HCT116 (cell line): ENCODE data around the gene PROB1. TPM values are rescaled to one million over a fixed set of nuclear protein-coding genes. Genes with fewer than 3 reads are reported as not detected.
A peak's percentile ranks its signal among the peaks of the same experiment; 100 is the strongest.

Source experiments
- ATAC-seq: fragments of 200-7000 bp; cut with Tn5 transposase; 2 replicates; pipeline ENCODE4 v1.9.1; 2020; ENCODE audit warnings: mild to moderate bottlenecking, moderate library complexity
- BruUV-seq: library from RNA; stranded (reverse); fragments of 400-500 nt; replicated peaks from 2 replicates; lab custom pipeline; 2021; lab: Mats Ljungman, UMichigan
- CTCF ChIA-PET: fragments of 300-600 bp; sonication (Branson Sonifier 250); formaldehyde crosslinking; loops from one replicate; lab custom pipeline; 2021; ENCODE audit warnings: antibody characterized with exemption; lab: Charles Lee
- POLR2A ChIA-PET: fragments of 300-600, 350-600 bp; sonication (Branson Sonifier 250); formaldehyde crosslinking; loops from one replicate; lab custom pipeline; 2021; ENCODE audit warnings: antibody characterized with exemption; lab: Charles Lee
- RAD21 ChIA-PET, 2 experiments: fragments of 300-600 bp; sonication (Branson Sonifier 250); formaldehyde crosslinking; loops; one replicate each; lab custom pipeline; 2023; ENCODE audit warnings: low total read pairs in 2 of 2; ENCODE audit not compliant: uncharacterized antibody in 2 of 2, unreplicated experiment in 2 of 2, low non-redundant PET in 1 of 2; lab: Charles Lee
- DNase-seq: peaks from one replicate; pipeline ENCODE4 v3.0.0-alpha.2; 2010; ENCODE audit warnings: low read depth, low spot score
- H2AFZ ChIP-seq: fragments of 200-600 bp; shearing (Covaris generic), sonication (generic); 2 replicates; pipeline ENCODE4 v1.6.1; 2017; ENCODE audit warnings: low read depth, mixed run types, mixed read lengths, antibody characterized with exemption, low read length; ENCODE audit not compliant: poor library complexity, severe bottlenecking
- H3K27ac ChIP-seq: 2 replicates; pipeline ENCODE4 v1.5.1; 2012; ENCODE audit warnings: low read depth, low read length
- H3K27me3 ChIP-seq: fragments of 200-600 bp; sonication (generic); 2 replicates; pipeline ENCODE4 v1.6.1; 2016; ENCODE audit warnings: mixed run types, low read length, mixed read lengths; ENCODE audit not compliant: insufficient read depth
- H3K36me3 ChIP-seq, 2 experiments: fragments of 200-500 bp in 1 of 2; fragments of 200-600 bp in 1 of 2; sonication (Bioruptor generic) in 1 of 2; sonication (generic) in 1 of 2; 2 replicates each; pipeline versions ENCODE4 v1.5.1 to v1.6.1; 2014 to 2016; ENCODE audit warnings: low read length in 2 of 2, inconsistent platforms in 1 of 2, mixed read lengths in 1 of 2, mixed run types in 1 of 2; ENCODE audit not compliant: insufficient read depth in 2 of 2, control insufficient read depth in 1 of 2
- H3K4me1 ChIP-seq, 2 experiments: fragments of 200-600 bp in 1 of 2; sonication (generic) in 1 of 2; 2 replicates each; pipeline versions ENCODE4 v1.5.1 to v1.6.1; 2012 to 2017; ENCODE audit warnings: low read length in 2 of 2, inconsistent platforms in 1 of 2, mild to moderate bottlenecking in 1 of 2, mixed read lengths in 1 of 2, mixed run types in 1 of 2, moderate library complexity in 1 of 2; ENCODE audit not compliant: insufficient read depth in 2 of 2, control insufficient read depth in 1 of 2
- H3K4me2 ChIP-seq: fragments of 200-600 bp; sonication (generic); 2 replicates; pipeline ENCODE4 v1.6.1; 2017; ENCODE audit warnings: mixed run types, low read length, mixed read lengths
- H3K4me3 ChIP-seq, 2 experiments: fragments of 200-600 bp in 1 of 2; sonication (generic) in 1 of 2; replicated peaks in 1 of 2; 2 replicates each; pipeline ENCODE4 v1.5.1; 2011 to 2016; ENCODE audit warnings: low read length in 2 of 2, control low read depth in 1 of 2, low read depth in 1 of 2, mild to moderate bottlenecking in 1 of 2, mixed read lengths in 1 of 2, mixed run types in 1 of 2
- H3K79me2 ChIP-seq: fragments of 200-600 bp; sonication (generic); 2 replicates; pipeline ENCODE4 v1.6.1; 2017; ENCODE audit warnings: mild to moderate bottlenecking, mixed run types, low read length, moderate library complexity, mixed read lengths; ENCODE audit not compliant: insufficient read depth
- H3K9ac ChIP-seq: fragments of 200-600 bp; sonication (generic); 2 replicates; pipeline ENCODE4 v1.6.1; 2016; ENCODE audit warnings: low read length, mixed read lengths
- H3K9me2 ChIP-seq: fragments of 200-600 bp; sonication (generic), shearing (Covaris generic); 2 replicates; pipeline ENCODE4 v1.6.1; 2017; ENCODE audit warnings: mixed run types, mild to moderate bottlenecking, moderate library complexity; ENCODE audit not compliant: insufficient read depth
- H3K9me3 ChIP-seq, 2 experiments: fragments of 200-500 bp in 1 of 2; fragments of 200-600 bp in 1 of 2; sonication (Bioruptor generic) in 1 of 2; sonication (generic) in 1 of 2; 2 replicates each; pipeline ENCODE4 v1.6.1; 2014 to 2017; ENCODE audit warnings: low read length in 2 of 2, mixed read lengths in 2 of 2, inconsistent platforms in 1 of 2, low read depth in 1 of 2, mild to moderate bottlenecking in 1 of 2, mixed run types in 1 of 2, moderate library complexity in 1 of 2; ENCODE audit not compliant: control insufficient read depth in 1 of 2, insufficient read depth in 1 of 2
- H4K20me1 ChIP-seq: fragments of 200-600 bp; sonication (generic), shearing (Covaris generic); 2 replicates; pipeline ENCODE4 v1.6.1; 2017; ENCODE audit warnings: mixed run types, mild to moderate bottlenecking, moderate library complexity; ENCODE audit not compliant: insufficient read depth
- CEBPB ChIP-seq: IDR thresholded peaks from 2 replicates; pipeline ENCODE4 v1.6.1; 2012; ENCODE audit warnings: low read depth
- ELF1 ChIP-seq: IDR thresholded peaks from 2 replicates; pipeline ENCODE4 v1.6.1; 2012; ENCODE audit warnings: low read depth, borderline replicate concordance
- ZFX ChIP-seq: fragments of 450-650 bp; IDR thresholded peaks from 2 replicates; pipeline ENCODE4 v1.6.1; 2017
- intact Hi-C: fragments of 100-400 bp; cut with micrococcal nuclease; formaldehyde crosslinking; loops from 2 replicates; pipeline ENCODE4 v1.10.0; 2022
- total RNA-seq: library from RNA; stranded (reverse); gene quantifications from one replicate; pipeline ENCODE4 v1.2.1, GENCODE V29; 2021; ENCODE audit not compliant: unreplicated experiment
- TF ChIP-seq, protein P1 (sequence below): IDR thresholded peaks from 2 replicates; pipeline ENCODE4 v1.6.1; 2012; ENCODE audit warnings: low read depth
- TF ChIP-seq, protein P2 (sequence below), 3 experiments: fragments of 200-600 bp in 1 of 3; sonication (generic) in 1 of 3; IDR thresholded peaks in 2 of 3; conservative IDR thresholded peaks in 1 of 3; 2 replicates each; pipeline ENCODE4 v1.5.1; 2012 to 2017; ENCODE audit warnings: low read depth in 2 of 3, low read length in 2 of 3, antibody characterized with exemption in 1 of 3, borderline replicate concordance in 1 of 3, control low read depth in 1 of 3, mild to moderate bottlenecking in 1 of 3, mixed read lengths in 1 of 3, mixed run types in 1 of 3, moderate library complexity in 1 of 3; ENCODE audit not compliant: insufficient read depth in 1 of 3

The PROB1 gene
- total RNA-seq, 1 experiment from 2014 or later: 1.7 TPM

DNA sequence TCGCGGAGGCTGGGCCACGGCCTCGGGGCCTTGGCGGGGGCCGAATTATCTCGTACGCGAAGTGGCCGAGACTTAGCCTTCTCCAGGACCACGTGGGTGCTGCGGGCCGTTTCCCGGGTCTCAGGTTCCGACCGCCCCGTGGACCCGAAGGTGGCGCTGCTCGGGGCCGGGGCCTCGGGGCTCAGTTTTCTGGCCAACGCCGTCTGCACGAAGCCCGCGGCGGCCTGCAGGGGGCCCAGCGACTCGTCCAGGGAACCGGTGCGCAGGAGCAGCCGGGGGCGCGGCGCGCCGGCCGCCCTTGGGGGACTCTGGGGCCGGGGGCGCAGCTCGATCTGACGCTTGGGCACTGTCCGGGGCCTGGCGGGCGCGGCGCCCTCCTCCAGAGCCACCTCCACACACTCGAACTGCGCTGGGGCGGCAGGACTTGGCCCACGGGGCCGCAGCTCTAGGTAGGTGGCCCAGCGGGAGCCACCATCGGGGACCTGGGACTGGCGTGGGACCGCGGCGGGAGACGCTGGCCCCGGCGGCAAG is 716 bp downstream of the PROB1 start:
- Histone ChIP-seq H3K27me3 (no peaks in the 10 kb centered on the region), H3K36me3 (no peaks in the 10 kb centered on the region), H3K9ac (no peak overlapping the region), H3K4me2 (0 out of 2 replicates have a peak overlapping the region, but pooled peaks have one; percentile 87), H3K79me2 (peaks cover 8% of the 10 kb centered on the region; the same call in 1 of the 2 replicates), H3K9me2 (no peaks in the 10 kb centered on the region), H4K20me1 (no peaks in the 10 kb centered on the region), H3K9me3 (no peaks in the 10 kb centered on the region), H3K4me3 (no peak overlapping the region), H3K4me1 (peaks cover 15 to 52% of the 10 kb centered on the region in 2 experiments), H2AFZ (no peak overlapping the region), H3K27ac (peak overlapping the region; percentile 82; the same call in 1 of the 2 replicates)
- DNase-seq (no peak), ATAC-seq (no peak)
- CTCF ChIA-PET: no interaction called here
- TF ChIP-seq CEBPB: no peak
- TF ChIP-seq, protein P1, sequence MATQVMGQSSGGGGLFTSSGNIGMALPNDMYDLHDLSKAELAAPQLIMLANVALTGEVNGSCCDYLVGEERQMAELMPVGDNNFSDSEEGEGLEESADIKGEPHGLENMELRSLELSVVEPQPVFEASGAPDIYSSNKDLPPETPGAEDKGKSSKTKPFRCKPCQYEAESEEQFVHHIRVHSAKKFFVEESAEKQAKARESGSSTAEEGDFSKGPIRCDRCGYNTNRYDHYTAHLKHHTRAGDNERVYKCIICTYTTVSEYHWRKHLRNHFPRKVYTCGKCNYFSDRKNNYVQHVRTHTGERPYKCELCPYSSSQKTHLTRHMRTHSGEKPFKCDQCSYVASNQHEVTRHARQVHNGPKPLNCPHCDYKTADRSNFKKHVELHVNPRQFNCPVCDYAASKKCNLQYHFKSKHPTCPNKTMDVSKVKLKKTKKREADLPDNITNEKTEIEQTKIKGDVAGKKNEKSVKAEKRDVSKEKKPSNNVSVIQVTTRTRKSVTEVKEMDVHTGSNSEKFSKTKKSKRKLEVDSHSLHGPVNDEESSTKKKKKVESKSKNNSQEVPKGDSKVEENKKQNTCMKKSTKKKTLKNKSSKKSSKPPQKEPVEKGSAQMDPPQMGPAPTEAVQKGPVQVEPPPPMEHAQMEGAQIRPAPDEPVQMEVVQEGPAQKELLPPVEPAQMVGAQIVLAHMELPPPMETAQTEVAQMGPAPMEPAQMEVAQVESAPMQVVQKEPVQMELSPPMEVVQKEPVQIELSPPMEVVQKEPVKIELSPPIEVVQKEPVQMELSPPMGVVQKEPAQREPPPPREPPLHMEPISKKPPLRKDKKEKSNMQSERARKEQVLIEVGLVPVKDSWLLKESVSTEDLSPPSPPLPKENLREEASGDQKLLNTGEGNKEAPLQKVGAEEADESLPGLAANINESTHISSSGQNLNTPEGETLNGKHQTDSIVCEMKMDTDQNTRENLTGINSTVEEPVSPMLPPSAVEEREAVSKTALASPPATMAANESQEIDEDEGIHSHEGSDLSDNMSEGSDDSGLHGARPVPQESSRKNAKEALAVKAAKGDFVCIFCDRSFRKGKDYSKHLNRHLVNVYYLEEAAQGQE: no peak
- no peak for TF ChIP-seq ELF1
- BruUV-seq: no TSS peak
- POLR2A ChIA-PET: no interaction called here
- intact Hi-C loops: loop anchor here (5.0 kb wide), 1 partner anchor 817 kb away; the partner anchor contains the start of gene HSPA9
- RAD21 ChIA-PET: no interaction called here

GRCh38 chr5:139393497-139394122 is 1.3 kb downstream of the PROB1 start:
- peak overlapping the region; percentile 89 for H3K9ac ChIP-seq
- H3K9me3 ChIP-seq: no peaks in the 10 kb centered on the region
- H3K4me3 ChIP-seq: peak overlapping the region; percentile 65 to 79
- peaks cover 15 to 52% of the 10 kb centered on the region in 2 experiments for H3K4me1 ChIP-seq
- ChIA-PET CTCF (interaction anchor here (0.8 to 3.2 kb wide), 2 partner anchors 9 to 10 kb away, joined by 4 to 10 read pairs; partner anchors contain the start of gene SPATA24), POLR2A (no interaction called here), RAD21 (no interaction called here)
- H3K9me2 ChIP-seq: no peaks in the 10 kb centered on the region
- no TSS peak for BruUV-seq
- H3K27ac ChIP-seq: peak overlapping the region; percentile 82
- DNase-seq (no peak), ATAC-seq (no peak)
- peaks cover 8% of the 10 kb centered on the region; the same call in 1 of the 2 replicates for H3K79me2 ChIP-seq
- intact Hi-C loops: loop anchor here (2.0 to 5.0 kb wide), 3 partner anchors 101 to 816 kb away; partner anchors contain the start of genes HSPA9 and MATR3
- H3K4me2 ChIP-seq: peak overlapping the region; percentile 87
- H4K20me1 ChIP-seq: no peaks in the 10 kb centered on the region
- no peak overlapping the region for H2AFZ ChIP-seq
- H3K36me3 ChIP-seq: no peaks in the 10 kb centered on the region
- no peaks in the 10 kb centered on the region for H3K27me3 ChIP-seq
- TF ChIP-seq, protein P2, sequence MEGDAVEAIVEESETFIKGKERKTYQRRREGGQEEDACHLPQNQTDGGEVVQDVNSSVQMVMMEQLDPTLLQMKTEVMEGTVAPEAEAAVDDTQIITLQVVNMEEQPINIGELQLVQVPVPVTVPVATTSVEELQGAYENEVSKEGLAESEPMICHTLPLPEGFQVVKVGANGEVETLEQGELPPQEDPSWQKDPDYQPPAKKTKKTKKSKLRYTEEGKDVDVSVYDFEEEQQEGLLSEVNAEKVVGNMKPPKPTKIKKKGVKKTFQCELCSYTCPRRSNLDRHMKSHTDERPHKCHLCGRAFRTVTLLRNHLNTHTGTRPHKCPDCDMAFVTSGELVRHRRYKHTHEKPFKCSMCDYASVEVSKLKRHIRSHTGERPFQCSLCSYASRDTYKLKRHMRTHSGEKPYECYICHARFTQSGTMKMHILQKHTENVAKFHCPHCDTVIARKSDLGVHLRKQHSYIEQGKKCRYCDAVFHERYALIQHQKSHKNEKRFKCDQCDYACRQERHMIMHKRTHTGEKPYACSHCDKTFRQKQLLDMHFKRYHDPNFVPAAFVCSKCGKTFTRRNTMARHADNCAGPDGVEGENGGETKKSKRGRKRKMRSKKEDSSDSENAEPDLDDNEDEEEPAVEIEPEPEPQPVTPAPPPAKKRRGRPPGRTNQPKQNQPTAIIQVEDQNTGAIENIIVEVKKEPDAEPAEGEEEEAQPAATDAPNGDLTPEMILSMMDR (IDR thresholded peaks at IDR 0.05 in 2 of 3, conservative IDR thresholded peaks at IDR 0.05 in 1 of 3; ENCODE audit: borderline replicate concordance in 1 of 3, insufficient read depth in 1 of 3, low read depth in 2 of 3, low read length in 2 of 3): no peak
- TF ChIP-seq, protein P1: no peak
- TF ChIP-seq ZFX: no peak
